Vagina (tissue), 2 donors: ENCODE measurements around the gene MAP3K14.

Experiments used
- CTCF ChIP-seq, 3 experiments: fragments of 450-650 bp in 2 of 3; fragments of 200-600 bp in 1 of 3; sonication (generic) in 1 of 3; IDR thresholded peaks; one replicate each; pipeline ENCODE4 v1.5.1; 2017 to 2019; ENCODE audit warnings: antibody characterized with exemption in 3 of 3, mild to moderate bottlenecking in 2 of 3, moderate library complexity in 2 of 3
- POLR2A ChIP-seq, 2 donors: fragments of 450-650 bp; IDR thresholded peaks; one replicate each; pipeline ENCODE4 v1.6.1; 2017; ENCODE audit warnings: antibody characterized with exemption in 2 of 2, mild to moderate bottlenecking in 2 of 2, moderate library complexity in 2 of 2
- POLR2AphosphoS5 ChIP-seq, 2 donors: sonication (generic); formaldehyde crosslinking; IDR thresholded peaks; one replicate each; pipeline ENCODE4 v1.9.0; 2017; ENCODE audit warnings: antibody characterized with exemption in 2 of 2, mild to moderate bottlenecking in 2 of 2, low read depth in 1 of 2; ENCODE audit not compliant: insufficient read depth in 1 of 2

GRCh38 chr17:45313421-45313771, 3.4 kb downstream of the MAP3K14 start:
- no peak for TF ChIP-seq POLR2AphosphoS5 (IDR thresholded peaks at IDR 0.05; ENCODE audit: insufficient read depth in 1 of 2, low read depth in 1 of 2)
- no peak for TF ChIP-seq CTCF (IDR thresholded peaks at IDR 0.05)
- TF ChIP-seq POLR2A (IDR thresholded peaks at IDR 0.05), result no peak
